H9 (cell line): Measurements from ENCODE around the gene SLC7A9. TPM values are rescaled to one million over a fixed set of nuclear protein-coding genes. Genes with fewer than 3 reads are reported as not detected.

Experiments
- DNase-seq: peaks from one replicate; pipeline ENCODE4 v3.0.0-alpha.2; 2017
- H2AFZ ChIP-seq: one replicate; pipeline ENCODE4 v1.6.1; 2013; ENCODE audit warnings: mild to moderate bottlenecking, low read length, control low read depth, moderate library complexity
- H2AK5ac ChIP-seq: 2 replicates; pipeline ENCODE4 v1.6.1; 2013; ENCODE audit warnings: low read length, control low read depth, mixed read lengths; ENCODE audit not compliant: insufficient read length
- H2BK120ac ChIP-seq: one replicate; pipeline ENCODE4 v1.6.1; 2013; ENCODE audit warnings: low read depth, mild to moderate bottlenecking, low read length, control low read depth, inconsistent platforms; ENCODE audit not compliant: poor library complexity, severe bottlenecking
- H2BK12ac ChIP-seq: 2 replicates; pipeline ENCODE4 v1.6.1; 2013; ENCODE audit warnings: low read length, control low read depth, mixed read lengths, low read depth; ENCODE audit not compliant: insufficient read length
- H2BK15ac ChIP-seq: 2 replicates; pipeline ENCODE4 v1.6.1; 2013; ENCODE audit warnings: low read depth, low read length, control low read depth
- H2BK20ac ChIP-seq: one replicate; pipeline ENCODE4 v1.6.1; 2013; ENCODE audit warnings: low read depth, mild to moderate bottlenecking, low read length, control low read depth, inconsistent platforms; ENCODE audit not compliant: poor library complexity, severe bottlenecking
- H2BK5ac ChIP-seq: 2 replicates; pipeline ENCODE4 v1.6.1; 2013; ENCODE audit warnings: low read length, control low read depth, mixed read lengths; ENCODE audit not compliant: insufficient read length
- H3K14ac ChIP-seq: 2 replicates; pipeline ENCODE4 v1.6.1; 2013; ENCODE audit warnings: low read length, control low read depth; ENCODE audit not compliant: insufficient read depth
- H3K18ac ChIP-seq: 2 replicates; pipeline ENCODE4 v1.6.1; 2013; ENCODE audit warnings: low read depth, mild to moderate bottlenecking, mixed read lengths, low read length, control low read depth; ENCODE audit not compliant: insufficient read length
- H3K23ac ChIP-seq: 2 replicates; pipeline ENCODE4 v1.6.1; 2013; ENCODE audit warnings: low read length, control low read depth, mixed read lengths, low read depth; ENCODE audit not compliant: insufficient read length
- H3K23me2 ChIP-seq: 2 replicates; pipeline ENCODE4 v1.6.1; 2013; ENCODE audit warnings: low read depth, mild to moderate bottlenecking, mixed read lengths, low read length, control low read depth; ENCODE audit not compliant: insufficient read length, poor library complexity, severe bottlenecking
- H3K27ac ChIP-seq: 2 replicates; pipeline ENCODE4 v1.5.1; 2013; ENCODE audit warnings: low read length, control low read depth, mixed read lengths, low read depth; ENCODE audit not compliant: insufficient read length
- H3K27me3 ChIP-seq: 2 replicates; pipeline ENCODE4 v1.6.1; 2013; ENCODE audit warnings: low read length, control low read depth, inconsistent platforms; ENCODE audit not compliant: insufficient read depth
- H3K4ac ChIP-seq: 2 replicates; pipeline ENCODE4 v1.6.1; 2013; ENCODE audit warnings: low read depth, mild to moderate bottlenecking, control low read depth, inconsistent platforms, low read length, moderate library complexity
- H3K4me1 ChIP-seq: 2 replicates; pipeline ENCODE4 v1.6.1; 2013; ENCODE audit warnings: low read length, control low read depth, inconsistent platforms; ENCODE audit not compliant: insufficient read depth
- H3K4me2 ChIP-seq: 2 replicates; pipeline ENCODE4 v1.6.1; 2013; ENCODE audit warnings: low read length, control low read depth, mixed read lengths; ENCODE audit not compliant: insufficient read length, insufficient read depth
- H3K56ac ChIP-seq: 2 replicates; pipeline ENCODE4 v1.6.1; 2013; ENCODE audit warnings: low read depth, mild to moderate bottlenecking, mixed read lengths, low read length, control low read depth; ENCODE audit not compliant: insufficient read length
- H3K79me1 ChIP-seq: 2 replicates; pipeline ENCODE4 v1.6.1; 2013; ENCODE audit warnings: low read depth, mild to moderate bottlenecking, moderate library complexity, low read length, control low read depth, inconsistent platforms; ENCODE audit not compliant: insufficient read depth, poor library complexity, severe bottlenecking
- H3K79me2 ChIP-seq: 2 replicates; pipeline ENCODE4 v1.6.1; 2013; ENCODE audit warnings: low read length, control low read depth, inconsistent platforms; ENCODE audit not compliant: insufficient read depth
- H3K9ac ChIP-seq: 2 replicates; pipeline ENCODE4 v1.6.1; 2013; ENCODE audit warnings: low read length, control low read depth, mixed read lengths; ENCODE audit not compliant: insufficient read length; ENCODE audit errors: extremely low read depth
- H3K9me3 ChIP-seq: one replicate; pipeline ENCODE4 v1.6.1; 2013; ENCODE audit warnings: low read depth, low read length, inconsistent platforms; ENCODE audit not compliant: control insufficient read depth
- H3T11ph ChIP-seq: one replicate; pipeline ENCODE4 v1.6.1; 2013; ENCODE audit warnings: mild to moderate bottlenecking, low read length, control low read depth, inconsistent platforms
- H4K20me1 ChIP-seq: one replicate; pipeline ENCODE4 v1.6.1; 2013; ENCODE audit not compliant: control insufficient read depth, insufficient read length, insufficient read depth
- H4K5ac ChIP-seq: 2 replicates; pipeline ENCODE4 v1.6.1; 2013; ENCODE audit warnings: low read depth, mild to moderate bottlenecking, mixed read lengths, low read length, control low read depth; ENCODE audit not compliant: insufficient read length
- H4K8ac ChIP-seq: replicated peaks from 2 replicates; pipeline ENCODE4 v1.6.1; 2013; ENCODE audit warnings: low read length, control low read depth, mixed read lengths, low read depth; ENCODE audit not compliant: insufficient read length
- H4K91ac ChIP-seq: 2 replicates; pipeline ENCODE4 v1.6.1; 2013; ENCODE audit warnings: low read depth, mild to moderate bottlenecking, moderate library complexity, mixed read lengths, low read length, control low read depth; ENCODE audit not compliant: insufficient read length
- H3K27ac Mint-ChIP-seq, 3 experiments: 2 replicates in 2 of 3; 3 replicates in 1 of 3; pipeline ENCODE4 v1.8.0; 2020 to 2021; ENCODE audit warnings: mixed read lengths in 3 of 3, mild to moderate bottlenecking in 1 of 3, moderate library complexity in 1 of 3
- H3K27me3 Mint-ChIP-seq: 2 replicates; pipeline ENCODE4 v1.8.0; 2021; ENCODE audit warnings: low read depth, mild to moderate bottlenecking, moderate library complexity, mixed read lengths
- H3K36me3 Mint-ChIP-seq, 3 experiments: 2 replicates in 2 of 3; 3 replicates in 1 of 3; pipeline ENCODE4 v1.8.0; 2020 to 2021; ENCODE audit warnings: low read depth in 3 of 3, mixed read lengths in 3 of 3; ENCODE audit not compliant: insufficient read depth in 1 of 3
- H3K4me1 Mint-ChIP-seq, 2 experiments: 2 replicates each; pipeline ENCODE4 v1.8.0; 2020; ENCODE audit warnings: mixed read lengths in 2 of 2
- H3K4me3 Mint-ChIP-seq, 2 experiments: 2 replicates in 1 of 2; 3 replicates in 1 of 2; pipeline ENCODE4 v1.8.0; 2020 to 2021; ENCODE audit warnings: mild to moderate bottlenecking in 2 of 2, mixed read lengths in 2 of 2, moderate library complexity in 1 of 2
- H3K9me3 Mint-ChIP-seq, 2 experiments: 2 replicates in 1 of 2; 3 replicates in 1 of 2; pipeline ENCODE4 v1.8.0; 2020; ENCODE audit warnings: mild to moderate bottlenecking in 2 of 2, mixed read lengths in 2 of 2, moderate library complexity in 1 of 2
- WGBS: extraction: QIAGEN DNeasy Blood & Tissue Kit; methylation state at CpG from one replicate; pipeline ENCODE4 v1.1.7; 2013; ENCODE audit warnings: missing lambda C conversion rate, low lambda C conversion rate, mixed read lengths; ENCODE audit not compliant: insufficient read length; ENCODE audit errors: extremely low coverage; 5-methylcytosine and 5-hydroxymethylcytosine counted together
- total RNA-seq: library from RNA; stranded (reverse); gene quantifications from 2 replicates; pipeline ENCODE4 v1.2.1, GENCODE V29; 2021
- TF ChIP-seq, protein P1 (sequence below): fragments of 200-600 bp; sonication (generic); conservative IDR thresholded peaks from 3 replicates; pipeline ENCODE4 v1.8.0; 2021; ENCODE audit warnings: antibody characterized with exemption, mild to moderate bottlenecking

The SLC7A9 gene
- total RNA-seq, 1 experiment from 2014 or later: not detected

DNA sequence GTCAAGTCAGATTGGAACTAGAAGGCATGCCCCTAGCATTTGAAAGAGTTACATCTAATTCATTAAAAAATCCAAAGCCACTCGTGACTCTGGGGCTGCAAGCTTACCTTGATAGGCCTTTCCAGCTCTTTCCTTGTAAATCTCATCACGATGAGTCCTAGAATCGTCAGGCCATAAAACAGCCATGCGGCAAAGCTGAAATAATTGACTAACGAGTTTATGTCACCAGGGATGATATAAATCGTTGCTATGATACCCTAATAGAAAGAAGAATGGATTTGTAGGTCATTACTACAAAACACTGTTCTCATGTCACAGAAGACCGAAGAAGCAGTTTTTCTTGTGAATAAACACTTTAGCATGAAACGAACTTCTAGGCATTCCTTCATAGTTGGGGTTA lies 27.5 kb downstream of the SLC7A9 start:
- Histone ChIP-seq H4K20me1 (no peaks in the 10 kb centered on the region), H3K23me2 (no peaks in the 10 kb centered on the region), H3K79me2 (no peaks in the 10 kb centered on the region), H3K14ac (no peak overlapping the region), H3K79me1 (no peaks in the 10 kb centered on the region), H2BK12ac (no peak overlapping the region), H4K5ac (no peak overlapping the region), H2BK20ac (no peak overlapping the region), H2AFZ (no peak overlapping the region), H4K8ac (no peak overlapping the region), H3K27ac (no peak overlapping the region), H2BK5ac (no peak overlapping the region), H3K27me3 (no peaks in the 10 kb centered on the region), H4K91ac (no peak overlapping the region), H2AK5ac (no peak overlapping the region), H3K4ac (no peak overlapping the region), H3K56ac (no peak overlapping the region), H3K9me3 (no peaks in the 10 kb centered on the region), H2BK120ac (no peak overlapping the region), H3K18ac (no peak overlapping the region), H3K4me1 (no peaks in the 10 kb centered on the region), H2BK15ac (no peak overlapping the region), H3T11ph (no peak overlapping the region), H3K4me2 (no peak overlapping the region), H3K23ac (no peak overlapping the region), H3K9ac (no peak overlapping the region)
- H3K36me3 Mint-ChIP-seq: peaks cover 8 to 11% (median 10%) of the 10 kb centered on the region in 3 experiments; a peak in 6 of 7 replicates
- no peaks in the 10 kb centered on the region for H3K4me1 Mint-ChIP-seq
- WGBS: no CpG with 5 or more reads among the region's 8 CpGs
- H3K27me3 Mint-ChIP-seq: peaks cover 7% of the 10 kb centered on the region
- no peak overlapping the region for H3K4me3 Mint-ChIP-seq
- no peak overlapping the region for H3K27ac Mint-ChIP-seq
- no peak for DNase-seq
- TF ChIP-seq, protein P1, sequence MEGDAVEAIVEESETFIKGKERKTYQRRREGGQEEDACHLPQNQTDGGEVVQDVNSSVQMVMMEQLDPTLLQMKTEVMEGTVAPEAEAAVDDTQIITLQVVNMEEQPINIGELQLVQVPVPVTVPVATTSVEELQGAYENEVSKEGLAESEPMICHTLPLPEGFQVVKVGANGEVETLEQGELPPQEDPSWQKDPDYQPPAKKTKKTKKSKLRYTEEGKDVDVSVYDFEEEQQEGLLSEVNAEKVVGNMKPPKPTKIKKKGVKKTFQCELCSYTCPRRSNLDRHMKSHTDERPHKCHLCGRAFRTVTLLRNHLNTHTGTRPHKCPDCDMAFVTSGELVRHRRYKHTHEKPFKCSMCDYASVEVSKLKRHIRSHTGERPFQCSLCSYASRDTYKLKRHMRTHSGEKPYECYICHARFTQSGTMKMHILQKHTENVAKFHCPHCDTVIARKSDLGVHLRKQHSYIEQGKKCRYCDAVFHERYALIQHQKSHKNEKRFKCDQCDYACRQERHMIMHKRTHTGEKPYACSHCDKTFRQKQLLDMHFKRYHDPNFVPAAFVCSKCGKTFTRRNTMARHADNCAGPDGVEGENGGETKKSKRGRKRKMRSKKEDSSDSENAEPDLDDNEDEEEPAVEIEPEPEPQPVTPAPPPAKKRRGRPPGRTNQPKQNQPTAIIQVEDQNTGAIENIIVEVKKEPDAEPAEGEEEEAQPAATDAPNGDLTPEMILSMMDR: no peak
- peaks cover 32 to 36% of the 10 kb centered on the region in 2 experiments for H3K9me3 Mint-ChIP-seq
